Measurements from ENCODE around the gene SCAF8.

GRCh38 chr6:154849475-154849874 lies 116.3 kb downstream of the SCAF8 start:
- no peak for TF ChIP-seq CTCF (IDR thresholded peaks at IDR 0.05 in 4 of 5, conservative IDR thresholded peaks at IDR 0.05 in 1 of 5)
- TF ChIP-seq POLR2A (IDR thresholded peaks at IDR 0.05): no peak

All from gastrocnemius medialis (tissue), 4 donors.